Central memory CD8-positive, alpha-beta T cell (primary cell): ENCODE measurements around the gene CDK2.
"Not testable (repeated sequence)": the region's sequence is repeated elsewhere in the genome, so short reads cannot be mapped to it uniquely, and the experiment has no call there.

Source experiments
- ATAC-seq: fragments of 150-1000 bp; cut with Tn5 transposase; replicated peaks from 2 replicates; pipeline ENCODE4 v1.10.0; 2022; ENCODE audit warnings: mild to moderate bottlenecking, moderate FRiP score, moderate number of reproducible peaks; ENCODE audit not compliant: poor library complexity, severe bottlenecking; ENCODE audit errors: extremely low read depth
- DNase-seq, 2 donors: peaks; one replicate each; pipeline ENCODE4 v3.0.0; 2021; ENCODE audit warnings: low spot score in 2 of 2
- H3K27ac Mint-ChIP-seq: one replicate; pipeline ENCODE4 v1.8.0; 2022; ENCODE audit warnings: low read depth, mild to moderate bottlenecking, moderate library complexity, mixed read lengths
- H3K27me3 Mint-ChIP-seq: one replicate; pipeline ENCODE4 v1.8.0; 2022; ENCODE audit warnings: mixed read lengths
- H3K36me3 Mint-ChIP-seq: one replicate; pipeline ENCODE4 v1.8.0; 2022; ENCODE audit warnings: mild to moderate bottlenecking, moderate library complexity, mixed read lengths; ENCODE audit not compliant: insufficient read depth
- H3K4me1 Mint-ChIP-seq: one replicate; pipeline ENCODE4 v1.8.0; 2022; ENCODE audit warnings: mixed read lengths
- H3K4me3 Mint-ChIP-seq: one replicate; pipeline ENCODE4 v1.8.0; 2022; ENCODE audit warnings: mild to moderate bottlenecking, moderate library complexity, mixed read lengths
- H3K9me3 Mint-ChIP-seq: one replicate; pipeline ENCODE4 v1.8.0; 2022; ENCODE audit warnings: mixed read lengths

Gene CDK2

DNA sequence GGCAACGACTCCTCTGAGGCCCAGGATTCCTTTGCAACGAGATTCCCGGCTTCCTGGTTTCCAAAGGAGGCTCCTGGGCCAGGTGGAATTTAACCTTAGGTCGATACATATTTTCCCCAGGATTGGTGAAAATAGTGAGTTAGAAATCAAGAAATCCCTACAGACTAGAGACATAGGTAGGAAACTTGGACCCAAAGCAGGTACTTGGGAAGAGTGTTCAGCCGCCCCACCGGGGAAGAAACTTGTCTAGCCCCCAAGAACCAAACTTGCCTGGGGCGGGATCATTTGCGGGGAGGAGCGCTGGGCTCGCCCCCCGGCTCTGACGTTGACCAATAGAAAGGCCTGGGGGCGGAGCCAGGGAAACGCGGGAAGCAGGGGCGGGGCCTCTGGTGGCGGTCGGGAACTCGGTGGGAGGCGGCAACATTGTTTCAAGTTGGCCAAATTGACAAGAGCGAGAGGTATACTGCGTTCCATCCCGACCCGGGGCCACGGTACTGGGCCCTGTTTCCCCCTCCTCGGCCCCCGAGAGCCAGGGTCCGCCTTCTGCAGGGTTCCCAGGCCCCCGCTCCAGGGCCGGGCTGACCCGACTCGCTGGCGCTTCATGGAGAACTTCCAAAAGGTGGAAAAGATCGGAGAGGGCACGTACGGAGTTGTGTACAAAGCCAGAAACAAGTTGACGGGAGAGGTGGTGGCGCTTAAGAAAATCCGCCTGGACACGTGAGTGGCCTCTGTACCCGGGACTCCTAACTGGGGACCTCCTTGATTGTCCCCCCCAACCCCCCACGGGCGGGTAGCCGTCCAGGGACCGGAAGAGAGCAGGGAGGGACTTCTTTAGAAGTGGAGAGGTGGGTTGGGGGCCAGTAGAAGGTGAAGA lies at the start of gene CDK2:
CDK2 (plus strand) TSS at position 423 of the 874 bp plus-strand sequence; CDS start at position 602, 179 bp downstream.
- Mint-ChIP-seq H3K27ac (peak within 1 kb of the TSS; percentile 89), H3K27me3 (no peaks in the 10 kb centered on the region), H3K4me3 (peak within 1 kb of the TSS; percentile 94), H3K9me3 (no peaks in the 10 kb centered on the region), H3K36me3 (peaks cover 9% of the 10 kb centered on the region), H3K4me1 (peaks cover 31% of the 10 kb centered on the region)
- DNase-seq (peak; percentile 73 to 77), ATAC-seq (peak; percentile 88)

GRCh38 chr12:55919032-55919431 lies 47.6 kb upstream of the CDK2 start:
- H3K9me3 Mint-ChIP-seq, H3K4me3 Mint-ChIP-seq, DNase-seq, H3K27me3 Mint-ChIP-seq, ATAC-seq: not testable (repeated sequence)
- peaks cover 25% of the 10 kb centered on the region for H3K4me1 Mint-ChIP-seq
- peak overlapping the region; percentile 38 for H3K27ac Mint-ChIP-seq
- peaks cover 24% of the 10 kb centered on the region for H3K36me3 Mint-ChIP-seq

- Mint-ChIP-seq H3K4me3 (no peak overlapping the region), H3K27ac (no peak overlapping the region), H3K36me3 (peaks cover 23% of the 10 kb centered on the region), H3K4me1 (peaks cover 35% of the 10 kb centered on the region), H3K9me3 (no peaks in the 10 kb centered on the region), H3K27me3 (no peaks in the 10 kb centered on the region)
- ATAC-seq (no peak), DNase-seq (no peak)
Observed at GRCh38 chr12:55922126-55922525, 44.5 kb upstream of the CDK2 start.

- not testable (repeated sequence) for H3K27me3 Mint-ChIP-seq, H3K9me3 Mint-ChIP-seq, ATAC-seq, DNase-seq
- Mint-ChIP-seq H3K4me3 (peak overlapping the region; percentile 19), H3K4me1 (peaks cover 43% of the 10 kb centered on the region), H3K27ac (peak overlapping the region; percentile 52), H3K36me3 (peaks cover 24% of the 10 kb centered on the region)
Observed at GRCh38 chr12:55923648-55924047, 43.0 kb upstream of the CDK2 start.

DNA sequence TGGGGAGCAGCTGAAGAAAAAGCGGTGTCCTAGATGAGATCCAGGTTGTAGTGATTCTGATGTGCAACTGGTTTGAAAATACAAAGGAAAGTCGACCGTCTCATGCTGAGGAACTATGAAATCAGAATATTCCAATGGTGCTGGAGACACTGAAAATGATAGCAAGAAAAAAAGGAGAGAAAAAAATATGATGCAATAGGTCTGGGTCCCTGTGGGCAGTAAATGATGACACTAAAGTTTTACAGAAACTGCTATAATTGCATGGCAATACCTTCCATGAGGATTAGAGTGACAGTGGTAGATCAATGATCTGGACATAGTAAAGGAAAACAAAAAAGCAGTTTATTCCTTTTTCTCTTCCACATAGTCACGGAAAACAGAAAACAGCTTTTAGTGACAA lies 41.3 kb upstream of the CDK2 start:
- H3K4me3 Mint-ChIP-seq = peak overlapping the region; percentile 99
- DNase-seq = no peak
- peak overlapping the region; percentile 95 for H3K27ac Mint-ChIP-seq
- peaks cover 53% of the 10 kb centered on the region for H3K4me1 Mint-ChIP-seq
- ATAC-seq = no peak
- no peaks in the 10 kb centered on the region for H3K9me3 Mint-ChIP-seq
- peaks cover 34% of the 10 kb centered on the region for H3K36me3 Mint-ChIP-seq
- H3K27me3 Mint-ChIP-seq = no peaks in the 10 kb centered on the region

DNA sequence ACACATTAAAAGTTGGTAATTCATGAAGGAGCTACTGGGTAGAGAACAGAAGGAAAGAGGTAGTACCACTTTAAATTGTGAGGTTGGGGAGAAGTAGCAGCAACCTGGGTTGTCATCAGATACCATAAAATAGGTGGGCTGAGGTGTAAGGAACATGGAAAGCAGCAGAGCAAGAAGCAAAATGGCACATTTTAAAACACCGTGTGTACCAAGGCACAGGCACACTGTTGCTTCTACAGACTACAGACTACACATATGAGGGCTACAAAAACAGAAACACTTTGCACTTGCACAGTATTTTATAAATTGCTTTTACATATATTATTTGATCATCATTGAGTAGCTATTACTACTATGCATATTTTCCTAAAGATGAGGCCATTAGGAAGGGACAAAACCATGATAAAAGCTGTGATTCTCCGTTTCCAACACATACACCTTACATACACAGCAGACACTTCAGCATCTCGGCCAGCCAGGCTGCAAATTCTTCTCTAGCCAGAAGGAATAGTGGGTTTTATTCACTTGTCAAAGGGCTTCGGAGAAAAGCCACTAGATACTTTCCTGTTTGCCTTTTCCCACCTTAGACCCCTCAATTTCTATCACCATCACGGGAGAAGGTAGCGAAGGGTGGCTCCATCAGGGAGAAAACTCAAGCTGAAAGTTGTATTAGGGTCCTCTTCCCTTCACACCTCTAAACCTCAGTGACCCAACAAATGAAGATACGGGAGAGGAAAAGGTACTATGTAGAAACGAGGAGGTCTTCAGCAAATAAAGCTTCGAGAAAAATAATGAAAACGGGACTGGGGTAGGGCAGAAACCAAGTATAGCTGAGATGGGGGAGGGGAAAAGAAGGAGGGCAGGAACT lies 40.5 kb upstream of the CDK2 start:
- H3K4me3 Mint-ChIP-seq = peak overlapping the region; percentile 99
- DNase-seq = no peak
- peaks cover 39% of the 10 kb centered on the region for H3K36me3 Mint-ChIP-seq
- no peaks in the 10 kb centered on the region for H3K27me3 Mint-ChIP-seq
- no peaks in the 10 kb centered on the region for H3K9me3 Mint-ChIP-seq
- peak overlapping the region; percentile 95 for H3K27ac Mint-ChIP-seq
- H3K4me1 Mint-ChIP-seq = peaks cover 60% of the 10 kb centered on the region
- no peak for ATAC-seq

- Mint-ChIP-seq H3K36me3 (peaks cover 44% of the 10 kb centered on the region), H3K4me3 (peak overlapping the region; percentile 99), H3K27me3 (no peaks in the 10 kb centered on the region), H3K27ac (peak overlapping the region; percentile 95), H3K9me3 (no peaks in the 10 kb centered on the region), H3K4me1 (peaks cover 65% of the 10 kb centered on the region)
- ATAC-seq (peak; percentile 52), DNase-seq (peak; percentile 63 to 70)
Observed at GRCh38 chr12:55926738-55927587, 39.7 kb upstream of the CDK2 start.

DNA sequence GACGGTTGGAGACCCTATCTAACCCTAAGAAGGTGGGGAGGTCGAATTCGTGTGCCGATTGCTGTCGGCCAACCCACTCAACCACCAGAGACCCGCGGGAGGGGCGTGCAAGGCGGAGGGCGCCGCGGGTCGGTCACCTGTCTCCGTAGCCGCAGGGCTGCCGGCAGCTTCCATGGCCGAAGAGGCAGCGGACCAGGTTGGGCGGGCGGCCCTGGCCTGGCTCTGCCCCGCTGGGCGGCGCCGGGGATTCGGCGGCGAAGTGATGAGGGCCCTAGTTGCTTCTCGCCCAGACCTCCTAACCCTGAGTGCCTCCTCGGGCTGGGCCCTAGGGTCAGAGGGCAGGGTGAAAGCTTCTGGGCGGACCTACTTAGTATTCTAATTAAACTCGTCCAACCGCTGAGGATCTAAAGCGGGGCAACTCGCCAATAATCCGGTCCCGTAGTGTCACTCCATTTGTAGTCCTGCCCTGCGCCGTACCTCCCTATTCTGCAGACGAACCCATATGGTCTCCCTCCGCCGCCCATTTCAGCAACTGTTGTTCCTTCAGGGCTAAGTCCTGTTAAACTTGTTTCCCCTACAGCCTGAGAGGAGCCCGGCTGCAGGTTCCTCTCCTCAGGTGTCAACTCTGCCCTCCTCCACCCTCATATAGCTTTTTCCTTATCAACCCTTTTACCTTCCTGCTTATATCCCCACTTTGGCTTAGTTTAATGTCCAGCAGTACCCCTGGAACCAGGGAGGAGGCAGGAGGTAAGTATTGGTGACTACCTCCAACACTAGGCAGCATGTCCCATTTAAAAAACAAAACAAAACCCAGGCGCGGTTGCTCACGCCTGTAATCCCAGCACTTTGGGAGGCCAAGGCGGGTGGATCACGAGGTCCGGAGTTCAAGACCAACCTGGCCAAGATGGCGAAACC lies 38.8 kb upstream of the CDK2 start, which contains the start of gene PYM1:
PYM1 (minus strand) TSS at position 307 of the 915 bp plus-strand sequence; CDS start at position 174, 133 bp downstream.
- DNase-seq = peak; percentile 37 to 48
- H3K4me1 Mint-ChIP-seq = peaks cover 71% of the 10 kb centered on the region
- H3K36me3 Mint-ChIP-seq = peaks cover 46% of the 10 kb centered on the region

DNA sequence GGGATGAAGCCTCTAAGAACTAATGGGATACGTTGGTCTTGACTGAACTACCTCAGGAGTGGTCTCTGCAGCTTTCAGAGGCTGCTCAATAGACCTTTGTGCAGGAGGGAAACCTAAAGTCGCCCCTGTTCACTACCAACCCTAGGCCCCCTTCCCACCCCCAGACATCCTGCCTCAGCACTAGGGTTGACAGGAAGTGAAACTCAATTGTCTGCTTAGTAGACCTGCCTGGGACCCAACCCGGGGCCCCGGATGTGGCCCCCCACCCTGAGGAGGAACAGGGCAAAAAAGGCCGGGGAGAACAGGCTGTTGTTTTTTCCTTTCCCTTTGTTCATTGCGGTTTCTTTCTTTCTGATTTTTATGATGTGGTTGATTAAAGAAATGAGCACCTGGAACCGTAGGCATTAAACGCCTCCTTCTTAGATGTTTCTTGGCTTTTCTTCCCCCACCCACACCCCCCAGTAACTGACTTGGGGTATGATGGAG lies 37.3 kb upstream of the CDK2 start:
- ATAC-seq = peak; percentile 50
- Mint-ChIP-seq H3K4me1 (peaks cover 77% of the 10 kb centered on the region), H3K27me3 (no peaks in the 10 kb centered on the region), H3K4me3 (peak overlapping the region; percentile 99), H3K27ac (peak overlapping the region; percentile 99), H3K36me3 (peaks cover 48% of the 10 kb centered on the region), H3K9me3 (no peaks in the 10 kb centered on the region)
- DNase-seq = peak; percentile 52 to 68

More for the DNA sequence above, 38.8 kb upstream of the CDK2 start, which contains the start of gene PYM1:
- ATAC-seq = peak; percentile 11
- no peaks in the 10 kb centered on the region for H3K27me3 Mint-ChIP-seq
- H3K4me3 Mint-ChIP-seq = peak within 1 kb of the TSS; percentile 99
- peak within 1 kb of the TSS; percentile 99 for H3K27ac Mint-ChIP-seq
- no peaks in the 10 kb centered on the region for H3K9me3 Mint-ChIP-seq

DNA sequence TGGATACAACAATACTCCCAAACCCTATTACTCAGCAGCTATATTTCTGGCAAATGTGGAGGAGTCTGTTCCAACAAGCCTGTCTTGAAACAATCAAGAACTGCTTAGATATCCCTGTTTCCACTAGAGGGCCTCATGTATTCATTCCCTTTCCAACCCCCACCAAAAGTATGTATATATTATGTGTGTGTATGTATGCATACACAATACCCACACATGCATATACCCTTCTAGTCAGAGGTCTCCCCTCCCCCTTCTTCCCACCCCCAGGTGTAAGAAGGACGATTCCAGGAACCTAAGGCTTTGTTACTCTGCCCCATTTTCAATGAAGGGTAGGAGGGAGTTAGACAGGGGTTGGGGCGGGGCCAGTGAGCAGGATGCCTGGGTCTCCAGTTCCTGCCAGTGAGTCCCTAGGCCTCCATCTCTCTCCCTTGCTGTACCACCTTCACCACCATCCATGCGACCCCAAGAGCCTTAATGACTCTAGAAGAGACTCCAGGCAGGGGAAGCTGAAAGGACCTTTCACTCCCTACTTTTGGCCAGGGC lies 35.8 kb upstream of the CDK2 start, which contains the start of gene DGKA:
DGKA (plus strand) TSS at position 392 of the 546 bp plus-strand sequence. CDS start 5,342 bp downstream, outside the sequence.
- Mint-ChIP-seq H3K27me3 (no peaks in the 10 kb centered on the region), H3K4me1 (peaks cover 81% of the 10 kb centered on the region), H3K9me3 (no peaks in the 10 kb centered on the region), H3K27ac (peak within 1 kb of the TSS; percentile 99), H3K36me3 (peaks cover 52% of the 10 kb centered on the region), H3K4me3 (peak within 1 kb of the TSS; percentile 99)
- ATAC-seq (no peak), DNase-seq (peak in 1 of 2 donors; percentile 28)
